Spinal cord (tissue), 4 donors: ENCODE results near the gene CYP8B1. TPM values are rescaled to one million over a fixed set of nuclear protein-coding genes. Genes with fewer than 3 reads are reported as not detected.

ENCODE experiments used
- polyA plus RNA-seq, 2 donors: library from polyadenylated mRNA; unstranded; fragments of 120-200 nt; gene quantifications; one replicate each; pipeline ENCODE4 v1.2.1, GENCODE V29; 2013; ENCODE audit not compliant: insufficient read length in 2 of 2
- total RNA-seq, 2 donors: library from RNA; depleted of rRNA in 1 of 2; stranded (reverse); fragments of 120-200 nt in 1 of 2; fragments of >200 nt in 1 of 2; gene quantifications; one replicate each; pipeline versions ENCODE4 v1.2.3 to v1.2.4, GENCODE V29; 2013 to 2014

Gene CYP8B1
- total and polyA plus RNA-seq, 4 donors = 0.08 to 0.09 TPM; not detected in 2

Other genes with a start within 250 kb of the CYP8B1 start
- gene ZBTB47, start 222.2 kb downstream of the CYP8B1 start, total RNA-seq = 10 to 100 TPM; 23.8 to 47.4 TPM
- gene ZBTB47, start 222.2 kb downstream of the CYP8B1 start, polyA plus RNA-seq = 10 to 100 TPM; 58.8 to 59.5 TPM
- gene KLHL40, start 190.3 kb downstream of the CYP8B1 start, total RNA-seq = under 1 TPM in 1 of 2 donors, not detected in 1; 0.11 TPM
- under 1 TPM; 0.21 to 0.38 TPM for gene KLHL40, start 190.3 kb downstream of the CYP8B1 start, polyA plus RNA-seq
- gene HHATL, start 173.1 kb downstream of the CYP8B1 start, total RNA-seq = 1 to 10 TPM; 2.1 TPM
- gene HHATL, start 173.1 kb downstream of the CYP8B1 start, polyA plus RNA-seq = 1 to 10 TPM; 5.0 to 7.2 TPM
- 10 to 100 TPM in 1 of 2 donors, 1 to 10 TPM in 1; 2.7 to 15.0 TPM for gene CCDC13, start 102.6 kb downstream of the CYP8B1 start, total RNA-seq
- gene CCDC13, start 102.6 kb downstream of the CYP8B1 start, polyA plus RNA-seq = 1 to 10 TPM; 5.9 to 6.3 TPM
- gene HIGD1A, start 71.4 kb downstream of the CYP8B1 start, total RNA-seq = 100 to 1,000 TPM; 136 to 200 TPM
- 100 to 1,000 TPM; 163 to 194 TPM for gene HIGD1A, start 71.4 kb downstream of the CYP8B1 start, polyA plus RNA-seq
- gene ACKR2, start 66.4 kb downstream of the CYP8B1 start, total RNA-seq = 1 to 10 TPM; 1.3 to 2.5 TPM
- gene ACKR2, start 66.4 kb downstream of the CYP8B1 start, polyA plus RNA-seq = under 1 TPM; 0.65 to 0.98 TPM
- gene ZNF662, start 30.3 kb upstream of the CYP8B1 start, total RNA-seq = 10 to 100 TPM; 15.8 to 27.5 TPM
- 10 to 100 TPM; 23.1 to 26.9 TPM for gene ZNF662, start 30.3 kb upstream of the CYP8B1 start, polyA plus RNA-seq
- gene GASK1A, start 103.4 kb upstream of the CYP8B1 start, total RNA-seq = 10 to 100 TPM; 22.5 to 40.1 TPM
- gene GASK1A, start 103.4 kb upstream of the CYP8B1 start, polyA plus RNA-seq = 10 to 100 TPM in 1 of 2 donors, 1 to 10 TPM in 1; 5.2 to 10.2 TPM
- gene POMGNT2, start 230.2 kb upstream of the CYP8B1 start, total RNA-seq = 10 to 100 TPM; 21.0 to 34.3 TPM
- gene POMGNT2, start 230.2 kb upstream of the CYP8B1 start, polyA plus RNA-seq = 10 to 100 TPM; 43.2 to 44.4 TPM